Mucosa of descending colon (tissue), 3 donors: ENCODE data around the gene ADGRD1. TPM values are rescaled to one million over a fixed set of nuclear protein-coding genes. Genes with fewer than 3 reads are reported as not detected.

Source experiments
- ATAC-seq: fragments of 200-7000 bp; cut with Tn5 transposase; one replicate; pipeline ENCODE4 v1.9.1; 2020; ENCODE audit warnings: mild to moderate bottlenecking, moderate library complexity
- DNase-seq, 3 donors: peaks; one replicate each; pipeline ENCODE4 v3.0.0-alpha.2; 2020
- H3K36me3 ChIP-seq: fragments of 200-600 bp; one replicate; pipeline ENCODE4 v1.8.0; 2021; ENCODE audit warnings: low read depth, mild to moderate bottlenecking
- H3K4me1 ChIP-seq: fragments of 200-600 bp; one replicate; pipeline ENCODE4 v1.8.0; 2021; ENCODE audit warnings: low read depth, mild to moderate bottlenecking
- H3K4me3 ChIP-seq: fragments of 200-600 bp; one replicate; pipeline ENCODE4 v1.8.0; 2021; ENCODE audit warnings: mild to moderate bottlenecking
- H3K9me3 ChIP-seq: fragments of 200-600 bp; one replicate; pipeline ENCODE4 v1.8.0; 2021; ENCODE audit warnings: mild to moderate bottlenecking
- CTCF ChIP-seq: fragments of 200-600 bp; IDR thresholded peaks from one replicate; pipeline ENCODE4 v1.8.0; 2022; ENCODE audit warnings: antibody characterized with exemption, mild to moderate bottlenecking
- intact Hi-C, 2 donors: fragments of 100-400 bp; cut with DNase I in 1 of 2; cut with micrococcal nuclease in 1 of 2; formaldehyde crosslinking; loops; one replicate each; pipeline versions ENCODE4 v1.11.0 to v1.11.1; 2022; cut with DNase I, micrococcal nuclease
- total RNA-seq, 3 donors: library from RNA; stranded (reverse); fragmentation: NEBNext Ultra II Directional in 2 of 3; extraction: Animal tissue kit (Norgen Biotek cat#: 25700) in 2 of 3; gene quantifications; one replicate each; pipeline versions ENCODE4 v1.2.1 to v1.2.4, GENCODE V29; 2021 to 2023
- donor health status: DM: no; HTN: no; CAD: no; lungs with moderate emphysema.
- donor health status: DM: no; HTN: no; CAD: no.
- donor health status: DM: no; HTN: yes; CAD: no.

The ADGRD1 gene
- total RNA-seq, 3 donors from 2014 or later = 2.6 to 18.4 (median 12.9) TPM

DNA sequence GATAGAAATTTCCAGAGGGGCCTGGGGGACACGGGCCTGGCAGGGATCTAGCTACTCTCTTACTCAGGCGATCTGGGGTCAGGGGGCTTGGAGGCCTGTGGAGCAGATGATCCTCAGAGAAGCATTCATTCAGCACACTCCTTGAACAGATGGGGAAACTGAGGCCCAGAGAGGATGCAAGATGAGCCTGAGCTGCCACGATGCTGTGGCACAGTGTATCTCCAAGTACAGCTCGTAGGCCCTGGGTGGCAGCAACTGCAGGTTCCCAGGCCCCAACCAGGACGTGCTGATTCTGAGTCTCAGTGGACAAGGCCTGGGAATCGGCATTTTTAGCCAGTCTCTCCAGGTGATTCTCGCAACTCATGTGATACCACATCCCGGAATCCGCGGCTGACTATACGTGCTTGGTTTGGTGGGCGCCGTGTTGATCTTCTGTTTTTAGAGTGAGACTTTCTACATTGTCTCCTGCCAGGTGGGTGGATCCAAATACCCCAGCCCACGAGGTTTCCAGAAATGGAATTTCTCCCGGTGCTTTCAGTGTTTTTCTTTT lies 22.5 kb downstream of the ADGRD1 start:
- Histone ChIP-seq H3K9me3 (no peaks in the 10 kb centered on the region), H3K36me3 (no peaks in the 10 kb centered on the region), H3K4me1 (no peaks in the 10 kb centered on the region), H3K4me3 (no peak overlapping the region)
- ATAC-seq = no peak
- intact Hi-C loops = no loop called here
- no peak for TF ChIP-seq CTCF
- DNase-seq = no peak

DNA sequence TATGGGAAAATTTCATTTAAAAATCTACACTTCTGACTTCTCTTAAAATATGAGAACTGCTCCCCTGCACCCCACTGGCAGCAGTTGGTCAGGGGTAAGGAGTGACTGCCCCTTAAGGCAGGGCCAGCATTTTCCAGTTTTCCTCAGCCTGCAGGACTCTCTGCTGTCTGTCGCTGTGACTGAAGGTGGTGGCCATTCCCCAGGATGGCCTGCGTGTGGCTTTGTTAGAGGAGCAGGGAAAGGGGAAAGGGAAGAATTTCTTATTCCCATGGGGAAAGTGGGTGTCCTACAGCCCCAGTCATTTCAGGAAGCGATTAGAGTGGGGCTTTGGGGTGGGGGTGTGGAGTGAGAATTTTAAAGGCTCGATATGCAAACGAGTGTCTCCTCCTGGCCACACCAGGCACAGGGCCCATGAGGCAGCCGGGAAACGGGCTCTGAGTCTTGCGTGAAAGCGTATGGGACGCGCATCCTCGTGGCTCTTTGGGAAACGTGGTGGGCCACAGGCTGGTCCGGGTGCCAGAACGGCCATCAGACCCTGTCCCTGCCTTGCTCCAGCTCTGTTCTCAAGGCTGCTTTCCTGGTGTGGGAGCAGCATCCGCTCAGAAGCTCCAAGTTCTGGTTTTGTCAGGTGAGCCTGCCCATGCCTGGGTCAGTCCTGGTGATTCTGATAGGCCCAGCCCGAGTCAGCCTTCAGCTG lies 23.5 kb downstream of the ADGRD1 start:
- DNase-seq (no peak), ATAC-seq (no peak)
- no peaks in the 10 kb centered on the region for H3K9me3 ChIP-seq
- no peak for TF ChIP-seq CTCF
- intact Hi-C loops = no loop called here
- H3K4me3 ChIP-seq = no peak overlapping the region
- no peaks in the 10 kb centered on the region for H3K36me3 ChIP-seq
- no peaks in the 10 kb centered on the region for H3K4me1 ChIP-seq

- Histone ChIP-seq H3K9me3 (no peaks in the 10 kb centered on the region), H3K36me3 (no peaks in the 10 kb centered on the region), H3K4me1 (no peaks in the 10 kb centered on the region), H3K4me3 (no peak overlapping the region)
- no peak for TF ChIP-seq CTCF
- ATAC-seq (no peak), DNase-seq (no peak)
- intact Hi-C loops = no loop called here
Observed at GRCh38 chr12:130977743-130978095, 24.0 kb downstream of the ADGRD1 start.

DNA sequence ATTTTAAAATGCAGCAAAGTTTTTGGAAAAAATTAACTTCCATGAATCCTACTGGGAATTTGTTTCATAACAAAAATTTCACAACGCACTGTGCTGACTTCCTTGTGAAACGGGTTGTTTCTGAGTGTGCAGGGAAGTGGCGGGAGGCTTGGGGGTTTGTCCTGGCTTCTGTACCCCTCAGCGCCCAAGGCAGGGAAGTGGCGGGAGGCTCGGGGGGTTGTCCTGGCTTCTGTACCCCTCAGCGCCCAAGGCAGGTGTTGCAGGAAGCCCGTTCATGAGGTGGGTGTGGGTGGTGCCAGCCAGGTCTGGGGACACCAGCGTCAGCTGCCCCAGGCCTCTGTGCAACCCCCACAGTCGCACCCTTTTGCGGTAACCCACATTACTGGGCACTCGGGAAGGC lies 25.1 kb downstream of the ADGRD1 start:
- Histone ChIP-seq H3K4me3 (no peak overlapping the region), H3K9me3 (no peaks in the 10 kb centered on the region), H3K36me3 (no peaks in the 10 kb centered on the region), H3K4me1 (no peaks in the 10 kb centered on the region)
- ATAC-seq = no peak
- no peak for TF ChIP-seq CTCF
- DNase-seq = no peak
- intact Hi-C loops = no loop called here

DNA sequence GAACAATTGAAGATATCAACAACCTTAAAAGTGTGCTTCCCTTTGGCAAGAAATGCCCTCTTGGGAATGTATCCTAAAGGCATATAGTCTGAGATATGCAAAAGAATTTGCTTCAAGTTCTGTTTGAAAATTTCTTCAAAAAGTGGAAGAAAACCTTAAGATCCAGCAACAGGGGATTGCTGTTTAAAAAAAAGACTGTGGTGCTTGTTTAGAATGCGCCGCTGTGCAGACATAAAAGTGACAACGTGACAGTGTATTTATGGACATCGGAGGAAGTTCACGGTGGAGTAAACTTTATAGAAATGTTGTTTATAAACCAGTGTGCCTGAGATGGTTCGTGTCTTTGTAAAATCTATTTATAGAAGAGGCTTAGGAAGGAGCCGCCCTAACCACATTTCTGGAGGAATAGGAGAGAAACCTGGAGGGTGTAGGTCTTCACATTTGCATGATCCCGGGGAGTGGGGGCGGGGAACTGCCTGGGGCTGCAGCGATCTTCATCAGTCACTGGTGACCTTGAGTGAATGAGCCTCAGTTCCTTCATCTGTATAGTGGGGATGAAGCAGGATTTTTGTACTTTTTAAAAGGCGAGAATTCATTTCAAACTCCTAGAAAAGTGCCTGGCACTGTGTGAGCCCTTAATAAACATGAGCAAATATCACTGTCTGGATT lies 27.5 kb downstream of the ADGRD1 start:
- H3K4me3 ChIP-seq = no peak overlapping the region
- no peaks in the 10 kb centered on the region for H3K36me3 ChIP-seq
- intact Hi-C loops = no loop called here
- H3K9me3 ChIP-seq = no peaks in the 10 kb centered on the region
- H3K4me1 ChIP-seq = no peaks in the 10 kb centered on the region
- ATAC-seq (peak; percentile 42), DNase-seq (no peak)
- TF ChIP-seq CTCF = no peak
